GM19463 (cell line): ENCODE measurements around the gene ETS1.
A peak's percentile ranks its signal among the peaks of the same experiment; 100 is the strongest.

Source experiments
- ATAC-seq: cut with Tn5 transposase; IDR thresholded peaks from one replicate; pipeline ENCODE4 v1.9.1; 2021; ENCODE audit warnings: mild to moderate bottlenecking, moderate library complexity; ENCODE audit not compliant: unreplicated experiment

The ETS1 gene

GRCh38 chr11:128595221-128595620 is 7.9 kb upstream of the ETS1 start:
- ATAC-seq: no peak

GRCh38 chr11:128594226-128594625 is 6.9 kb upstream of the ETS1 start:
- ATAC-seq: no peak

- ATAC-seq: no peak
These were observed 5.9 kb upstream of the ETS1 start for GRCh38 chr11:128593281-128593680.

GRCh38 chr11:128592454-128592853 is 5.1 kb upstream of the ETS1 start:
- no peak for ATAC-seq

- ATAC-seq: no peak
These were observed 3.2 kb upstream of the ETS1 start for GRCh38 chr11:128590587-128590986.

GRCh38 chr11:128589998-128590397 is 2.6 kb upstream of the ETS1 start:
- ATAC-seq: no peak

DNA sequence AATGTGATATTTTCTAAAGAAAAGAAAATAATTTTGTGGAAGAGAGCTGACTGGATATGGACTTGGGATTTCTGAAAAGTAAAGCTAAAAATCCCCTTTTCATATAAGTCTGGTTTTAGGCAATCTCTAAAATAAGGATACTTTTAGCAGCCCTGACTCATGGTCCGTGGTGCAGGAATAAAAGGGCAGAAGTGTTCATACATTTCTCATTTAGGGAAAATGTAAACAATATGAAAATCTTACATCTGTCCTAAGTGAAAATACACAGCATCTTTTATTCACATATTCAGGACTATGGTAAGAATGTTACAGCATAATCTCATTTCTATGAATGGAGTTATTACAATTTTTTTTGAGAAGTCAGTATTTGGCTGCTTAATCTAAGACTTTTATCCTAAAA is 735 bp upstream of the ETS1 start:
- ATAC-seq: no peak

- ATAC-seq: no peak
These were observed 669 bp downstream of the ETS1 start for GRCh38 chr11:128586689-128587088.

- no peak for ATAC-seq
These were observed 1.7 kb downstream of the ETS1 start for GRCh38 chr11:128585498-128586238.

DNA sequence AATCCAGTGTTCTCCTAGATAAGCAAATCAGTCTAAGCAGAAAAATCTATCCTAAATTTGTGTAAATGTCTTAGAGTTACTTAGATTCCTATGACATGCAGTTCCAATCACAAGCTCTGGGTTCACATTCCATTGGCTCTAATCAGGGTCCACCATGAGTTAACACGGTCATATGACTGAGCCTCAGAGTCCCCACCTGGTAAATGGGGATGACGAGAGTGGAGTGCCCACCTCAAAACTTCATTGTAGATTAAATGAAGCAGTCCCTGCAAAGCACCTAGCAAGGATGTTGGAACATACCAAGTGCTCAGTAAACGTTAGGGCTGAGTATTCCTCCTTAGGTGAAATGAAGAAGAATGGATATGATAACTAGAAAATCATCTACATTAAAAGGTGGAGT is 3.1 kb downstream of the ETS1 start:
- no peak for ATAC-seq

DNA sequence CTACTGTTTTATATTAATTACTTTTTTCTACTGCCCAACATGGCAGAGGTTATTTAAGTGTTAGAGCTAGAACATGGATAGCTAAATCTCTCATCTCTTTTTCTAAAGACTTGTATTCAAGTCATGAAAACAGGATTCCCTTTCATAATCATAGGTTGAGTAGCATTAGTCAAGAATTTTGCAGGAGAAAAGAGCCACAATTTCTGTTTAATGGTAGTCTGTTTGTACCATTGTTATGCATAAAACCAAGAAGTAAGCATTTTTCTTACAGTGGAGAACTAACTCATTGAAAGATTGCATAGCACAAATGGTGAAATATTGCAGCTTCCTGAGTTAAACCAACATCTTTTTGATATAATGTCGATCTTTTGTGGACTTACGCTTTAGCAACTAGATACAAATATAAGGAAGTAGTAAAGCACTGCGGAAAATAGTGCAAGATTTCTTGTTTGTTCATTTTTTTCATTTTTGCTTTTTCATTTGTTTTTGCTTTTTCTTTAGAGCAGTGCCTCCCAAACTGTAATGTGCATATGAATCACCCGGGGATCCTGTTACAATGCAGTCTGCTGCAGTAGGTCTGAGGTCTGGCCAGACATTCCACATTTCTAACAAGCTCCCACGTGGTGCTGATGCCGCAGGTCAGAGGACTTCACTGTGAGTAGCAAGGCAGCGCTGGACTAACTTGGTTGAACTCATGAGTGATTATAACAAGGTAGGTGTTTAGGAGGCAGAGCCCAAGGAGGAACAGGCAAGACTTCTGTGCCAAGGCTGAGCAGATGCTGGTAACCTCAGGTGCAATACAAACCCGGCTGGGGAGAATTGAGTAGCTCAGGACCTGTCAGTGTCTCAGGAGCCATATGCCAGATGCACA is 4.6 kb downstream of the ETS1 start:
- ATAC-seq: no peak

DNA sequence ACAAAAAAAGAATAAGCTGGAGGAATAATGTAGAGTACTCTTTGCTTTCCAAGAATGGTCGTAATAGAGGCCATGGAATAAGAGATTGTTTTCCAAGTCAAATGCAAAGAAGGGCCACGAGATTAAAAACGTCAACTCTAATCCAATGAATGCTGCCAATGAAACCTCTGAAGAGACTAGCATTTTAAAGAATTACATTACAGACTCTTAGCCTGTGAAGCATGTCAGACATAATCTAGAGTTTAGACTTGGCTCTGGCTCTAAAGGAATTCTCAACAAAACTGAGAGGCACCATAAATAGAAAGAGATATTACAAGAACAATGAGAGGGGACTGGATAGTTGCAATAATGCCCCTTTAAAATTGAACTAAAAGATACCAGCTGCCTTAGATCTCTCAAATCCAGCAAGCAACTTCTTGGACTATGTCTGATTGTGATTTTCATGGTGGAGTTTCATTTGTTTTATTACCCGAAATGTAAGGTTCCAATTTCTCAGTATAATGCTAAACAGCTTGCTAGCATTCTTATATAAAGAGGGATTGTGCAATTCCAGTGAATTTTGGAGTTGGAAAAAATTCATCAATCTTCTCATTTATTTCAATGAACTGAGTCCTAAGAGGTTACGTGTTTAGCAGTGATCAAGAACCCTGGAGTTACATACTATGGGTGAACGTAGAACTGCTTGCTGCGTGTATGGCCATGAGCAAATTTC is 5.6 kb downstream of the ETS1 start:
- no peak for ATAC-seq

DNA sequence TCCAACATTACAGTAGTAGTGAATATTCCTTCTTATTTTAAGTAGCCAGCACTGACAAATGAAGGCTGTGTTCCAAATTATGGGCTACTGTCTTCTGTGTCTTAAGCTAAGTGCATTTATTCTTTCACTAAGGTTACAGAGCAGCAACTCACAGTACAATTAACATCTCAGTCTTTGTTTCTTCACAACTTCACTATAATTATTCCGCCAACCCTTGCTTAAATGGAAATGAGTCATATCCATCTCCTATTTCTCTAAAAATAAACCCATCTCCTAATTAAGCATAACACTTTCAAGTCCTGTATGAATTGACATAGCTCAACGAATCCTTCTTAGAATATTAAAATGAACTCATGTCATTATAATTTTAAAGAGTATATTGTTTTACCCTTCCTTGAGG is 6.7 kb downstream of the ETS1 start:
- ATAC-seq: no peak

- ATAC-seq: peak; percentile 80
These were observed 7.4 kb downstream of the ETS1 start for GRCh38 chr11:128579798-128580504.

- no peak for ATAC-seq
These were observed 10.8 kb downstream of the ETS1 start for GRCh38 chr11:128576555-128576954.

DNA sequence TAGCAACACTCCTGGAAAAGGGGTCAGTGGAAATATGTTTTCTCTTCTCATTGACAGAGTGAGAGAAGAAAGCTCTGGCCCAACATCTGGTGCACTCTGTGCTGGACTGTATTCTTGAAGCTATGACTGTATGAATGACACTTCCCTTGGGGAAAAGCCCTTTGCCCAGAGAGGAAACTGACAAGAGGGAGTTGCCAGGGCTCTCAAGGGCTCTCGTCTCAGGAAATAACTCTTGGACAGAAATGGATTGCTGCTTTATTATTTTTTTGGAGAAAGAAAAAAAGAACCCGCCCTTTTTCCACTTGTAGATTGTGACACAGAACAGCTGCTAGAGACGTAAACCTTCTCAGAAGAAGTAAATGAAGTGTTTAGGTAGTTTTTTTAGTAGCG is 11.4 kb downstream of the ETS1 start:
- ATAC-seq: no peak

DNA sequence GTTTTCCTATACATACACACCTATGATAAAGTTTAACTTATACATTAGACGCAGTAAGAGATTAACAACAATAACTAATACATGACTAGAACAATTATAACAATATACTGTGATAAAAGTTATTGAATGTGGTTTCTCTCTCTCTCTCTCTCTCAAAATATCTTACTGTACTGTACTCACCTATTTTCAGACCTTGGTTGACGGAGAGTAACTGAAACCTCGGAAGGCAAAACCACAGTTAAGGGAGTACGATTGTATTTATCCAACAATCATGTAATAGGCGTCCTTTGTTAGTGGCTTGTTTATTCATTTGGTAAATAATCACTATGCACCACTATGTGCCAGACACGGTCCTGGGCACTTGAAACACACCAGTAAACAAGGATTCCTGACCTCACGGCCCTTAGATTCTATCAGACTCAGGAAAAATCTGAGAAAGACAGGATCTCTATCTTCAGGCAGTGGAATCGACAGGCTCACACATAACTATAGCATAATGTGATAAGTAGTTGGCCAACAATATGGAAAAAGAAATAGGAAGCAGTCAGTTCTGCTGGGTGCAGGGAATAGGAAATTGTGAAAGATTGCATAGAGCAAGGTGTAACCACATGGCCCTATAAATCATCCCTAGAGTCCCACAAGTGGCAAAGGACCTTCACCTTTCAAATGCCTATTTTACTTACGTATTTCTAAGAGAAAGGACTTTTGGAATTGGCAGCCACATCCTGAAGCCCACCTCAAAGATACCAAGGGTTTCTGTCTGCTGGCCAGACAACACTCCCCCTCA is 12.0 kb downstream of the ETS1 start:
- ATAC-seq: no peak

DNA sequence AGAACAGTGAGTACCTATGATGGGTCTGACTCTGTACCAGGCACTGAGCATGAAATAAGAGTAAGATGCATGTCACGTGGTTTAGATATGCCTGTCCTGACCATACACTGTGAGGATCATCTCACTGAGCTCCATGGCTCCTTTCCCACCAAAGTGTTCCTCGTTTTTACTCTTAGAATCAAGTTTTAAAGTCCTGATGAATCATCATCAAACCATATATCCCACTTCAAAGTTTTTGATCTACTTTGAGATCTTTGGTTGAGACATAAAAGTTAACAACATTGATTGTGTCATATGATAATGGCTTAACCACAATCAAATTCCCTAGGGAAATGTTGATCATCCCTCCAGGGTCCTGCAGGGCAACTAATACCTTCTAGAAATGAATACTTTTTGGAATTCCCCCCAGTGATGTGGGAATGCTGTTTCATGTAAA is 12.8 kb downstream of the ETS1 start:
- no peak for ATAC-seq

- ATAC-seq: no peak
These were observed 13.7 kb downstream of the ETS1 start for GRCh38 chr11:128573638-128574037.

DNA sequence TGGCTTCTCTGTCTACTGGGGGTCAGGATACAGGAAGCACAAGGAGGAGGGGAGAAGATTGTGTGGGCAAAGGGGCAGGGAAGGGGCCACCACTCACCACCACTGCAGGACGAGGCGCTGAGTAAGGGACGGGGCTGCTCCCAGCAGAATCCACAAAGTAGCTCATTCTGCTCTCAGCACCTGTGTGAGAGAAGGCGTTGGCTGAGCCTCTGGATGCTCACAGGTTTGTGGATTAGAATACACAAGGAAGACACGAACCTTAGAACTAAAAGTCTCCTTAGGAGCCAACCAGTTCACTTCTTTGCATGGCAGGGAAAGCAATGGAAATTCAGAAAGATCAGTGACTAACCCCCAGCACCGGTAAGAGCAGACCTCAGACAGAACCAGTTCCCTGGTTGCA is 14.4 kb downstream of the ETS1 start:
- ATAC-seq: no peak
